Vagina (tissue), 2 donors: ENCODE measurements around the gene OVOL2.

Source experiments
- CTCF ChIP-seq, 3 experiments: fragments of 450-650 bp in 2 of 3; fragments of 200-600 bp in 1 of 3; sonication (generic) in 1 of 3; IDR thresholded peaks; one replicate each; pipeline ENCODE4 v1.5.1; 2017 to 2019; ENCODE audit warnings: antibody characterized with exemption in 3 of 3, mild to moderate bottlenecking in 2 of 3, moderate library complexity in 2 of 3
- POLR2A ChIP-seq, 2 donors: fragments of 450-650 bp; IDR thresholded peaks; one replicate each; pipeline ENCODE4 v1.6.1; 2017; ENCODE audit warnings: antibody characterized with exemption in 2 of 2, mild to moderate bottlenecking in 2 of 2, moderate library complexity in 2 of 2
- POLR2AphosphoS5 ChIP-seq, 2 donors: sonication (generic); formaldehyde crosslinking; IDR thresholded peaks; one replicate each; pipeline ENCODE4 v1.9.0; 2017; ENCODE audit warnings: antibody characterized with exemption in 2 of 2, mild to moderate bottlenecking in 2 of 2, low read depth in 1 of 2; ENCODE audit not compliant: insufficient read depth in 1 of 2

- TF ChIP-seq CTCF (IDR thresholded peaks at IDR 0.05): no peak
- TF ChIP-seq POLR2A (IDR thresholded peaks at IDR 0.05): no peak
- TF ChIP-seq POLR2AphosphoS5 (IDR thresholded peaks at IDR 0.05; ENCODE audit: insufficient read depth in 1 of 2, low read depth in 1 of 2): no peak
These were observed 1.3 kb downstream of the OVOL2 start for GRCh38 chr20:18056174-18057100.
